Hematopoietic multipotent progenitor cell treated with erythropoietin and hydrocortisone succinate and interleukin-3 and kit ligand, for 17 days (in vitro differentiated cells): ENCODE results near the gene SENP5.
"Not testable (repeated sequence)": the region's sequence is repeated elsewhere in the genome, so short reads cannot be mapped to it uniquely, and the experiment has no call there.

ENCODE experiments used
- DNase-seq: peaks from one replicate; pipeline ENCODE4 v3.0.0-alpha.2; 2015; ENCODE audit warnings: low spot score

Gene SENP5, protein sequence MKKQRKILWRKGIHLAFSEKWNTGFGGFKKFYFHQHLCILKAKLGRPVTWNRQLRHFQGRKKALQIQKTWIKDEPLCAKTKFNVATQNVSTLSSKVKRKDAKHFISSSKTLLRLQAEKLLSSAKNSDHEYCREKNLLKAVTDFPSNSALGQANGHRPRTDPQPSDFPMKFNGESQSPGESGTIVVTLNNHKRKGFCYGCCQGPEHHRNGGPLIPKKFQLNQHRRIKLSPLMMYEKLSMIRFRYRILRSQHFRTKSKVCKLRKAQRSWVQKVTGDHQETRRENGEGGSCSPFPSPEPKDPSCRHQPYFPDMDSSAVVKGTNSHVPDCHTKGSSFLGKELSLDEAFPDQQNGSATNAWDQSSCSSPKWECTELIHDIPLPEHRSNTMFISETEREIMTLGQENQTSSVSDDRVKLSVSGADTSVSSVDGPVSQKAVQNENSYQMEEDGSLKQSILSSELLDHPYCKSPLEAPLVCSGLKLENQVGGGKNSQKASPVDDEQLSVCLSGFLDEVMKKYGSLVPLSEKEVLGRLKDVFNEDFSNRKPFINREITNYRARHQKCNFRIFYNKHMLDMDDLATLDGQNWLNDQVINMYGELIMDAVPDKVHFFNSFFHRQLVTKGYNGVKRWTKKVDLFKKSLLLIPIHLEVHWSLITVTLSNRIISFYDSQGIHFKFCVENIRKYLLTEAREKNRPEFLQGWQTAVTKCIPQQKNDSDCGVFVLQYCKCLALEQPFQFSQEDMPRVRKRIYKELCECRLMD

DNA sequence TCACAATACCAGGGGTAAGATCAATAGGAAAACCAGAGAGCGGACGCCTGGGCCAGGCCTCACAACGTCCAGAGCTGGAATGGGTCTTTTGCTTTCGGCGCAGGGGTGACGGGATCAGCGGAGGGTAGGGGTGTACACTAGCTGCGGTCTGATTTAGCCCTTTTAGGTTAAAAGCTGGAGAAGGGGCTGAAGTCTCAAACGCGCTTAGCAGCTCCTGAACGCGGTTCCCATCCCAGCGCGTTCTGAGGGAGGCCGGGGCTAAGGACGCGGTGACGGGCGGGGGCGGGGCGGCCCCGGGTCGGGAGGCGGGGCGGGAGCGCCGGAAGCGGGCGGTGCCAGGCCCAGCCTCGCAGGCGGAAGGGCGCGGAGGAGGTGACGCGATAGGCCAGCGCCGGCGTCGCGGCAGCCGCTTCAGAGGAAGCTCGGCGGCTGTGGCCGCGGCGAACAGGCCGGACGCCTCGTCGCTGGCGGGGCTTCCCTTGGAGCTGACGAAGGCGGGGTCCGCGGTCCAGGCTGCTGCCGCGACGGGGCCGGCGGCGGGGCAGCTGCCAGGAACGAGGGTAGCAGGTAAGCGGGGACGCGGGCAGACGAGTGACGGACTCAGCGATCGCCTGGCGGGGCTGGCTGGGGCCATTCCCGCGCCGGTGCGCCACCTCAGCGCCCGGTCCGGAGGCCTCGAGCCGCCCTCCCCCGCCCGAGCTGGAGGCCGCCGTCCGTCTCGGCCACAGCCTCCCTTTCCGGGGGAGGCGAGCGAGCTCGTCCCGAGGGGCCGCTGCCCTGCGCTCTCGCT lies at the start of gene SENP5:
Gene SENP5, plus strand, starts transcription at position 414 of the 790 bp plus-strand sequence. CDS start 17,262 bp downstream, outside the sequence.
- peak; percentile 88 for DNase-seq

DNA sequence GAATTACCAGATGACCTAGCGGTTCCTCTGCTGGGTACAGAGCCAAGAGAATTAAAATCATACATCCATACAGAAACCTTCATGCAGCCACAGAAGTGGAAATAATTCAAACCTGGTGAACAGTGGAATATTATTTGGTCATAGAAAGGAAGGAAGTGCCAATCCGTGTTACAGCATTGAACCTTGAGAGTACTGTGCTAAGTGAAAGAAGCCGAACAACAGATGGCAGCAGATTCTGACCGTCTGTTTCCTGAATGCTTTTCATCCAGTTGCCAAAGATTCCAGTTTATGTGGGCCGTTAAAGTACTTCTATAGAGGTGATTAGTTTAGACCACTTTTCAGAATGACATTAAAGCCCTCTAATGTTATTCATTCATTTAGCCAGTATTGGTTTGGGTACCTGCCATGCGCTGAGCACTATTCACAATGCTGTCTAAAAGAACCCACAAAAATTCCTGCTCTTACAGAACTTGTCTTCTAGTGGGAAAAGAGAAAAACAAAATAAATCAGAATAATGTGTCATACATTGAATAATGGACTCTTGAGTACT lies 45.8 kb upstream of the SENP5 start:
- DNase-seq, result no peak

DNA sequence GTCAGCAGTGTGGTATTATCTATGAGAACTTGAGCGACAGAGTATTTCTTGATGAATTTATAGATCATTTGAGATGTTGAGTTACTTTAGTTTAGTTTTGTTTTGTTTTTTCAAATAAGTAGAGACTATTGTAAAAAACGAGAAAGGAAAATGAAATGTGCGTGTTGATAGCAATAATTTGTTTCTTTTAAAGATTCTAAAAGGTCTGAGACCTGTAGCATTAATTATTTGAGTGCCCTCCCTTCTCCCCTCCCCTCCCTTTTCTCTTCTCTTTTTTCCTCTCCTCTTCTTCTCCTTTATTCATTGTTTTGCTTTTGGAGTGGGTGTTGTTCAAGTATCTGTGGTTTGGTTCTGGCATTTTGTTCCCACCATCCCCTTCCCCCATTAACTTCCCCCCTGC lies 38.1 kb upstream of the SENP5 start:
- not testable (repeated sequence) for DNase-seq

DNA sequence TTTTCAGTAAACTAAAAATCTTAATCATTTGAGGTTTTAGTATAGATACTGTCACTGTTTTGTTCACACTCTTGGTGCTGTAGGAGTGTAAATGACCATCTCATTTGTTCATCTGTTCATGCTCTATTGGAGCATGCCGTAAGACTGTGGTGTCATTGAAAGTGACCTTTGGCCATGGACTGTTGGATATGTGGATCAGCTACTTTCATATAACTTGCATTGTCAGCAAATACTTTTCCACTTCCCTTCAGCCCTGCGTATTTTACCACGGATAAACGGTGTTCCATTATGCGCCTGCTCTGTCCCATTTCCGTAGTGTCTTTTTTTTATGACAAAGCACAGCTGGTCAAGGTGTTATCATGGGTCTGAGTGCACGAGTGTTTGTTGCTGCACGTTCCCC lies 32.6 kb upstream of the SENP5 start:
- DNase-seq, result no peak

DNA sequence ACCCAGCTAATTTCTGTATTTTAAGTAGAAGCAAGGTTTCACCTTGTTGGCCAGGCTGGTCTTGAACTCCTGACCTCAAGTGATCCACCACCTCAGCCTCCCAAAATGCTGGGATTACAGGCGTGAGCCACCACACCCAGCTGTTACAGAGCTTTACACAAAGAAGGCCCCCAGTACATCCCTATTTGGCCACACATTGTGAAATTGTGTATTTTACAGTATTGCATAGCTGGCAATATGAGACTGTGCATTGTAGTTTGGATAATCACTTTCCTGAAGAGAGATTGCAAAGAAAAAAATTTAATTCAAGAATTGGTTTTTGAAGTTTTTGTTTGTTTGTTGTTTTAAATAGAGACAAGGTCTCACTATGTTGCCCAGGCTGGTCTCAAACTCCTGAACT lies 31.1 kb upstream of the SENP5 start:
- DNase-seq, result not testable (repeated sequence)

DNA sequence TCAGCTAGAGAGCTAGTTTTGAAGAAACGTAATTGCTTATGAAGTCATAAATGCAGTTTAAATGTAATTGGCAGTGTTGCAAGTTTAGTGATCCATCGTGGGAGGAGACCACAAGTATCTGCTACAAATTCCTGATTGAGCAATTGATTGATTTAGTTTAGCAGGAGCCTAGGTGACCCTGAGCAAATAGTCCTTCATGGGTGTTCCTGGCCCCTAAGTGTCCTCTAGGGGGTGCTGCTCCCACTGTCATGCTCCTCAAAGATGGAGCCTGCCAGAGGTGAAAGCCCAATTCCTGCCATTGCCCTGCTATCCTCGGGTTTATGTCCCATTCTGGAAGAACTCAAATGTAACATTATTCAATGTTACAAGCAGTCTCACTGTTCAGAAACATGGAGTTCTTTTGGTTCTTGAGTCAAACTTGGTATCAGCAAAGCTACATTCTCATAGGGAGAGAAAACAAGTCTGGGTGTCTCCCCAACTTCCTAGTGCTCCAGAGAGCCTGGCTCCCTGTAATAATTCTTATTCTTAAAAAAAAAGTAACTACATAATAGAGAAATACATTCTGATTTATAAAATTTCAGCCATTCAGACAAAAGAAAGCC lies 29.8 kb upstream of the SENP5 start:
- peak; percentile 80 for DNase-seq

DNA sequence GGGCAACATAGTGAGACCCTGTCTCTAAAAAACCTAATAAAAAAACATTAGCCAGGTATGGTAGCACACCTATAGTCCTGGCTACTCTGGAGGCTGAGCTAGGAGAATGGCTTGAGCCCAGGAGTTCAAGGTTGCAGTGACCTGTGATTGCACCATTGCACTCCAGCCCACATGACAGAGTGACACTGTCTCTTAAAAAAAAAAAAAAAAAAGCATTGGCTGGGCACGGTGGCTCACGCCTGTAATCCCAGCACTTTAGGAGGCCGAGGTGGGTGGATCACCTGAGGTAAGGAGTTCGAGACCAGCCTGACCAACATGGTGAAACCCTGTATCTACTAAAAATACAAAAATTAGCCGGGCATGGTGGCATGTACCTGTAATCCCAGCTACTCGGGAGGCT lies 28.4 kb upstream of the SENP5 start:
- DNase-seq, result not testable (repeated sequence)

DNA sequence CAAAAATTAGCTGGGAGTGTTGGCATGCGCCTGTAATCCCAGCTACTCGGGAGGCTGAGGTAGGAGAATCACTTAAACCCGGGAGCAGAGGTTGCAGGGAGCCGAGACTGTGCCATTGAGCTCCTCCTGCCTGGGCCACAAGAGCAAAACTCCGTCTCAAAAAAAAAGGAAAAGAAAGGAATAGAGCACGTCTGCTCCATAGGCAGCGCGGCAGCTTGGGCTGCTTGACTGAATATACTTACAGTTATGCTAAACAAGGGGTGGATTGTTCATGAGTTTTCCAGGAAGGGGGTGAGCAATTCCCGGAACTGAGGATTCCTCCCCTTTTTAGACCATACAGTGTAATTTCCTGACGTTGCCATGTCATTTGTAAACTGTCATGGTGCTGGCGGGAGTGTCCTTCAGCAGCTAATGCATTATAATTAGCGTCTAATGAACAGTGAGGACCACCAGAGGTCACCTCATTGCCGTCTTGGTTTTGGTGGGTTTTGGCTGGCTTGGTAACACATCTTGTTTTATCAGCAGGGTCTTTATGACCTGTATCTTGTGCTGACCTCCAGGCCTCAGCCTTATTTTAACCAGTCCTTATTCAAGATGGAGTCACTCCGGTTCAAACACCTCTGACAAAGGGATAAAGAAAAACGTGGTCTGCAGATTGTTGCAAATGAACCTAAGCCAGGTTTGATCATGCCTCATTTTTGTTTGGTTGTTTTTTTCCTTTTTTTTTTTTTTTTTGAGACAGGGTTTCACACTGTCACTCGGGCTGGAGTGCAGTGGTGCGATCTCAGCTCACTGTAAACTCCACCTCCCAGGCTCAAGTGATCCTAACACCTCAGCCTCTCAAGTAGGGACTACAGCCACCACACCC lies 24.9 kb upstream of the SENP5 start:
- no peak for DNase-seq

DNA sequence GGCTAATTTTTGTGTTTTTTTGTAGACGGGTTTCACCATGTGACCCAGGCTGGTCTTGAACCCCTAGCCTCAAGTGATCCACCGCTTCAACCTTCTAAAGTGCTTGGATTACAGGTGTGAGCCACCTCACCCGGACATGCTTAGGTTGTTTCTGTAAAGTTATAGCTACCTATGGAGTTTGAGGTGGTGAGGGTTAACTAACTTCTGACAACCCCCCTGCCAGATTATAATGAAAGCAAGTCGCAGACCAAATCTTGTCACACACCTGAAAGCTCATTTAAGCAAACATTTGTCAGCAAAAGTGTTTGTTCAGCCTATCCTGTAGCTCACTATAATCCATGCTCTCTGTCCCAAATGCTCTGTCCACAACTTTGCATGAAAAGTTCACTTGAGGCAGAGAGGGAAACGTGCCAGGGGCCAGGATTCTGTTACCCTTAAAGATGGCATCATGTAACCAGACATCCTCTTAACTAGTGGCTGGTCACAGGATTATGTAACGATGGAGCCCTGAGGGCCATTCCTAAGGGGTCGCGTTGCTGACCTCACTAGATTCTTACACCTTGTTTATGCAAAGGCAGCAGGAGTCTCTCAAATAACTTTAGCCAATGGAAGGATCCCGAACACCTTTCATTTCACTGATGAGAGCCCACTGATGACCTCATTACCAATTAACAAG lies 24.1 kb upstream of the SENP5 start:
- DNase-seq, result no peak

DNA sequence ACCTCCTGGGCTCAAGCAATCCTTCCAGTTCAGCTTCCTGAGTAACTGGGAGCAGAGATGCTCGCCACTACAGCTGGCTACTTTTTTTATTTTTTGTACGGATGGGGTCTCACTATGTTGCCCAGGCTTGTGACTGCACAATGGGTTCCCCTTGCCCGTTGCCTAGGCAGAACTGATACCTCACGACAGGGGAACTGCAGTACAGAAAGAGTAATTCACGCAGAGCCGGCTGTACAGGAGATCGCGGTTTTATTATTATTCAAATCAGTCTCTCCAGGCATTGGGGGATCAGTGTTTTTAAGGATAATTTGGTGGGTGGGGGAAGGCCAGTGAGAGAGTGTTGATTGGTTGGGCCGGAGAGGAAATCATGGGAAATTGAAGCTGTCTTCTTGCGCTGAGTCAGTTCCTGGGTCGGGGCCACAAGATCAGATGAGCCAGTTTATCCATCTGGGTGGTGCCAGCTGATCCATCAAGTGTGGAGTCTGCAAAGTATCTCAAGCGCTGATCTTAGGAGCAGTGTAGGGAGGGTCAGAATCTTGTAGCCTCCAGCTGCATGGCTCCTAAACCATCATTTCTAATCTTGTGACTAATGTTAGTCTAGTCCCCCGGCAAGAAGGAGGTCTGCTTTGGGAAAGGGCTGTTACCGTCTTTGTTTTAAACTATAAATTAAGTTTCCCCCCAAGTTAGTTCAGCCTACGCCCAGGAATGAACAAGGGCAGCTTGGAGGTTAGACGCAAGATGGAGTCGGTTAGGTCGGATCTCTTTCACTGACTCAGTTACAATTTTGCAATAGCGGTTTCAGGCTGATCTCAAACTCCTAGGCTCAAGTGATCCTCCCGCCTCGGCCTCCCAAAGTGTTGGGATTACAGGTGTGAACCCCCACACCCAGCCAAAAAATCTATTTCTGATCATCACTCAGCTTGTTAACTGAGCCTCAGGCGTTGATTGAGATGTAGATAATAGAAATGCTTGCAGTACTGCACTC lies 23.2 kb upstream of the SENP5 start:
- DNase-seq, result not testable (repeated sequence)

DNA sequence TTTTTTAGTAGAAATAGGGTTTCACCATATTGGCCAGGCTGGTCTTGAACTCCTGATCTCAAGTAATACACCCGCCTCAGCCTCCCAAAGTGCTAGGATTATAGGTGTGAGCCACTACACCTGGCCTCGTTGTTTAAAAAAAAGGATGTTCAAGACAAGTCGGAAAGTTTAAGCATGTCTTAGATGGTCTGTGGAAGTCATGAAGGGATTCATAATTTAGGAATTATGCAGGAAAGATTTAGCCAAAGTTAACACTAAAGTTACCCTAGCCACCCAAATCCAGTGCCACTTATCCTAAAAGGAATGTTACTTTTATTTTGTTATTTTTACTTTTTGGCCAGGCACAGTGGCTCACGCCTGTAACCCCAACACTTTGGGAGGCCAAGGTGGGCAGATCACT lies 19.3 kb upstream of the SENP5 start:
- DNase-seq, result not testable (repeated sequence)

DNA sequence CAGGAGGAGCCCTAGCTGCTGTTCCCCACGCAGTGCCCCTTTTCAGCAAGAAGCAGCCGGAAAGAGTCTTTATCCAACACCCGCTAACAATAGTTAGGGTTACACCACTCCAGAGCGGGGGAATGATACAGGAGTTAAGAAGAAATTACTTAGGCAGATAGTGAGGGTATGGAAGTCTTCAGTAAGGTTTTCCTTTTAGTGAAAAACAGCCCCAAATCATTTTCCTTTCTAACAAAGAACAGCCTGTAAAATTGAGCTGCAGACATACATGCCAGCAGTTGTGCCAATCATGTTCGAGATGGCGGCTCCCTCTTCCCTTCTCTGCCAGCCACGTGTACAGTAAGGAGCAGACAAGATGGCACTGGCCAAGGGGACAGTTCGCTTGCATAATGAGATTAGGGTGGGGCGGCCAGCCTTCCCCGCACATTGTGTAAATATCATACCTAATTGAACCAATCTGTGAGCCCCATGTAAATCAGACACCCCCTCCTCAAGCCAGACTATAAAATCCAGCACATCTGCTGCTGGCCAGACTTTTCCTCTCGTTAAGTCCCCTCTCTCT lies 18.5 kb upstream of the SENP5 start:
- no peak for DNase-seq

DNA sequence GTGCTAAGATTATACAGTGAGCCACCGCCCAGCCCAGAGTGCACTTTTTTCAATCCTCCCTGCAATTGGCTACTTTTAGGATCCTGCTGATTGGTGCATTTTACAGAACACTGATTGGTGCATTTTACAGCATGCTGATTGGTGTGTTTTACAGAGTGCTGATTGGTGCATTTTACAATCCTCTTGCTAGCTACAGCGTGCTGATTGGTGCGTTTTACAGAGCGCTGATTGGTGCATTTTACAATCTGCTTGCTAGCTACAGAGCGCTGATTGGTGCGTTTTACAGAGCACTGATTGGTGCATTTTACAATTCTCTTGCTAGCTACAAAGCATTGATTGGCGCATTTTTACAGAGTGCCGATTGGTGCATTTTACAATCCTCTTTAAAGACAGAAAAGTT lies 4.7 kb upstream of the SENP5 start:
- DNase-seq, result not testable (repeated sequence)

DNA sequence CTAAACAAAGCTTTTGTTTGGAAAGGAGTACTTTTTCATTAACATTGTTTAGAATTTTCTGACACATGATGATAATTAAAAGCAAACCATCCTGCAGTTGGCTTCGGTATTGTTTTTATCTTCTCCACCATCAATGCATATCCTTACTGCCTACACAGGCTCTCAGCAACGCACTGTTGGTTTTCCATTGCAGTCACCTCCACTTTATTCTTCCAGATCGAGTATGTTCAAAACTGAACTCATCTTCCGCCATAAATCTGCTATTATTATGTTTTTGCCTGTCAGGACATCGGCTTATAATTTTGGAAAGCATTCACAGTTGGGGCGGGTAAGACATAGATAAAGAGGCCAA lies 589 bp upstream of the SENP5 start:
- no peak for DNase-seq

DNA sequence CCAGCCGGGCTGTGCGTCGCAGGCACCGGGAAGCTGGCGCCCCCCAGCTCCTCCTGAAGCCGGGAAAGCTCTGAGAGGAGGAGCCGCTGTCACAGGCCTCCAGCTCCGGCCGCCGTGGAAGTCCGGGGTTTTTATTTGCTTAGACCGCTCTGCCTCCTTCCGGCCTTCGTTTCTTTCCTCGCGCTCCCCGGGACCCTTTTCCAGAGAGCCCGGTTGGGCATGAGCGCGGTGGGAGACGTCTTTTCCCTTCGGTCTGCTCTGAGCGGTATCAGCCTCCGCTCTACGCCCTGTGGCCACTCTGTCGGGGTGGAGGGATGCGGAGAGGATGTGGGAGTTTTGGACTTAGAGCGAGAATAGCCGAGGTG lies 559 bp downstream of the SENP5 start:
- DNase-seq, result no peak

DNA sequence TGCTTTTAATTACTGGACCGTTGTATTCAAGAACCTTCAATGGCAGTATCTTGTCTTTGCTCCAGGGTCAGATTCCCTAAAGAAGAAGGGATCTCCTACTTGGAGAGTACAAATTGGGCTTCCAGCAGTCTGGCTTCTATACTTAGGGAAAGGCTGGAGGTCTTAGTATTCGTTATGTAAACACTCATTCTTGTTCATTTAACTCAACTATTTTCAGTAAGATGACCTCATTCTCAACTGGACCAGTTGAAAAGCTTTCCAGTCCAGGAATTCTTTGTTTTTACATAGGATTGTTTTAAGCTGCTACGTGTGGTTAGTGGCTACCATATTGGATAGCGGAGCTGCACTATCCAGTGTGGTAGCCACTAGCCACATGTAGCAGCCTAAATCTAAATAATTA lies 4.6 kb downstream of the SENP5 start:
- DNase-seq, result no peak

DNA sequence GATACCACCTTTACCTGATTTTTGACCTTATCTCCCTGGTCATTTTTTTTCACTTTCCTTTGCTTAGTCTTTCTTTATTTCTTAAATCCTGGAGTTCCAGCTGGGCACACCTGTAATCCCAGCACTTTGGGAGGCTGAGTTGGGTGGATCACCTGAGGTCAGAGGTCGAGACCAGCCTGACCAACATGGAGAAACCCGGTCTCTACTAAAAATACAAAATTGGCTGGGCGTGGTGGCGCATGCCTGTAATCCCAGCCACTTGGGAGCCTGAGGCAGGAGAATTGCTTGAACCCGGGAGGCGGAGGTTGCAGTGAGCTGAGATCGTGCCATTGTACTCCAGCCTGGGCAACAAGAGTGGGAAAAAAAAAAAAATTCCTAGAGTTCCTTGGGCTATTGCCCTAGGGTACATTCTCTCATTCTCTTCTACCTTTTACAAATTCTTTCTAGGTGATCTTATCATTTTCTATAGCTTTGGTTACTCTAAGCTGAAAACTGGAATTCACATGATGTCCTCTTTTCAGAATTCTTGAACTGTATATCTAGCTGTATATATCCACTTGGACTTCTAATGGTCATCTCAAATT lies 6.9 kb downstream of the SENP5 start:
- not testable (repeated sequence) for DNase-seq

DNA sequence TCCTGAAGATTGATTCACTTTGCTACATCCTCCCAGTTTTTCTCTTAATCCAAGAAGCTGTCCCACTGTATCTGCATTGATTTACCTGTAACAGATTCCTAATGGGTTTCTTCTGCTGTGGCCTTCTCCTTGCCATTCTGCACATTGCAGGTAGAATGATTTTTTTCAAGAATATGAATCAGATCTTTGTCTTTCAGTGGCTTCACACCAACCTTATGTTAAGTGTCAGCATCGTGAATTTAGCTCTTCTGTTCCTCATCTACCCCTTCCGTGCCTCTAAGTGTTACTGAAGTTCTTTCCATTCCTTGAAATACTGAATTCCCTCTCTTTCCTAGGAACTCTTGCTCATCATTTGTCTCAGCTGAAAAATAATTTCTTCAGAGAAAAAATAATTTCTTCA lies 7.5 kb downstream of the SENP5 start:
- DNase-seq, result no peak
